Colonic mucosa (tissue), 4 donors: ENCODE results near the gene LRMDA. TPM values are rescaled to one million over a fixed set of nuclear protein-coding genes. Genes with fewer than 3 reads are reported as not detected.

ENCODE experiments used
- DNase-seq: peaks from one replicate; pipeline ENCODE4 v3.0.0-alpha.2; 2020
- H3K27ac ChIP-seq: fragments of 200-600 bp; one replicate; pipeline ENCODE4 v1.8.0; 2021
- H3K27me3 ChIP-seq: fragments of 200-600 bp; one replicate; pipeline ENCODE4 v1.8.0; 2021
- H3K36me3 ChIP-seq: fragments of 200-600 bp; one replicate; pipeline ENCODE4 v1.8.0; 2021
- H3K4me1 ChIP-seq: fragments of 200-600 bp; one replicate; pipeline ENCODE4 v1.8.0; 2021; ENCODE audit warnings: mild to moderate bottlenecking
- H3K4me3 ChIP-seq: fragments of 200-600 bp; one replicate; pipeline ENCODE4 v1.8.0; 2021
- H3K9ac ChIP-seq, 2 donors: one replicate each; pipeline ENCODE4 v1.7.0; 2013; ENCODE audit warnings: control low read depth in 2 of 2, low read depth in 2 of 2, low read length in 2 of 2
- H3K9me3 ChIP-seq: fragments of 200-600 bp; one replicate; pipeline ENCODE4 v1.8.0; 2021
- intact Hi-C: fragments of 100-400 bp; cut with DNase I; formaldehyde crosslinking; loops from one replicate; pipeline ENCODE4 v1.14.1; 2022
- total RNA-seq, 2 donors: library from RNA; stranded (reverse); fragmentation: NEBNext Ultra II Directional in 1 of 2; extraction: Animal tissue kit (Norgen Biotek cat#: 25700) in 1 of 2; gene quantifications; one replicate each; pipeline ENCODE4 v1.2.1, GENCODE V29; 2021
- TF ChIP-seq, protein P1 (sequence below): fragments of 200-600 bp; IDR thresholded peaks from one replicate; pipeline ENCODE4 v1.8.0; 2022; ENCODE audit warnings: antibody characterized with exemption, mild to moderate bottlenecking
- donor health status: healthy.
- donor health status: DM: no; HTN: no; CAD: no.
- donor health status: DM: no; HTN: no; CAD: no.

Gene LRMDA
- total RNA-seq, 2 donors from 2014 or later, result 2.5 to 5.2 TPM

DNA sequence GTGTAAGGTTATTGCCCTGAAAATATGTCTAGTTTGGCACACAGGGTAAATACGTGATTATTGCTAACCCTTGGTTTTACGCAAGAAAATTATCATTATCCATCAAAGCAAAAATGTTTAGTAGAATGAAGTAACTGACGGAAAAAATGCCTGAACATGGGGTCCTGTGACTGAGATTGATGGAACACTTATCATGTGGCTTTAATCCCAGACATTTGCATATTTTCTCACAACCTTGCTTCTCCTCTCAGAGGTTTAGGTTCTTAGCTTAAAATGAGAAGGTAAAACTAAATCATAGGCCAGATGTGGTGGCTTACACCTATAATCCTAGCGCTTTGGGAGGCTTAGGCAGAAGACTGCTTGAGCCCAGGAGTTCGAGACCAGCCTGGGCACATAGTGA lies 1010.7 kb downstream of the LRMDA start:
- no peak overlapping the region for H3K9ac ChIP-seq
- H3K27ac ChIP-seq, result no peak overlapping the region
- no peaks in the 10 kb centered on the region for H3K27me3 ChIP-seq
- no peaks in the 10 kb centered on the region for H3K36me3 ChIP-seq
- no peak overlapping the region for H3K4me3 ChIP-seq
- no peak for DNase-seq
- TF ChIP-seq, protein P1, sequence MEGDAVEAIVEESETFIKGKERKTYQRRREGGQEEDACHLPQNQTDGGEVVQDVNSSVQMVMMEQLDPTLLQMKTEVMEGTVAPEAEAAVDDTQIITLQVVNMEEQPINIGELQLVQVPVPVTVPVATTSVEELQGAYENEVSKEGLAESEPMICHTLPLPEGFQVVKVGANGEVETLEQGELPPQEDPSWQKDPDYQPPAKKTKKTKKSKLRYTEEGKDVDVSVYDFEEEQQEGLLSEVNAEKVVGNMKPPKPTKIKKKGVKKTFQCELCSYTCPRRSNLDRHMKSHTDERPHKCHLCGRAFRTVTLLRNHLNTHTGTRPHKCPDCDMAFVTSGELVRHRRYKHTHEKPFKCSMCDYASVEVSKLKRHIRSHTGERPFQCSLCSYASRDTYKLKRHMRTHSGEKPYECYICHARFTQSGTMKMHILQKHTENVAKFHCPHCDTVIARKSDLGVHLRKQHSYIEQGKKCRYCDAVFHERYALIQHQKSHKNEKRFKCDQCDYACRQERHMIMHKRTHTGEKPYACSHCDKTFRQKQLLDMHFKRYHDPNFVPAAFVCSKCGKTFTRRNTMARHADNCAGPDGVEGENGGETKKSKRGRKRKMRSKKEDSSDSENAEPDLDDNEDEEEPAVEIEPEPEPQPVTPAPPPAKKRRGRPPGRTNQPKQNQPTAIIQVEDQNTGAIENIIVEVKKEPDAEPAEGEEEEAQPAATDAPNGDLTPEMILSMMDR, result no peak
- intact Hi-C loops, result no loop called here
- H3K4me1 ChIP-seq, result no peaks in the 10 kb centered on the region
- no peaks in the 10 kb centered on the region for H3K9me3 ChIP-seq

DNA sequence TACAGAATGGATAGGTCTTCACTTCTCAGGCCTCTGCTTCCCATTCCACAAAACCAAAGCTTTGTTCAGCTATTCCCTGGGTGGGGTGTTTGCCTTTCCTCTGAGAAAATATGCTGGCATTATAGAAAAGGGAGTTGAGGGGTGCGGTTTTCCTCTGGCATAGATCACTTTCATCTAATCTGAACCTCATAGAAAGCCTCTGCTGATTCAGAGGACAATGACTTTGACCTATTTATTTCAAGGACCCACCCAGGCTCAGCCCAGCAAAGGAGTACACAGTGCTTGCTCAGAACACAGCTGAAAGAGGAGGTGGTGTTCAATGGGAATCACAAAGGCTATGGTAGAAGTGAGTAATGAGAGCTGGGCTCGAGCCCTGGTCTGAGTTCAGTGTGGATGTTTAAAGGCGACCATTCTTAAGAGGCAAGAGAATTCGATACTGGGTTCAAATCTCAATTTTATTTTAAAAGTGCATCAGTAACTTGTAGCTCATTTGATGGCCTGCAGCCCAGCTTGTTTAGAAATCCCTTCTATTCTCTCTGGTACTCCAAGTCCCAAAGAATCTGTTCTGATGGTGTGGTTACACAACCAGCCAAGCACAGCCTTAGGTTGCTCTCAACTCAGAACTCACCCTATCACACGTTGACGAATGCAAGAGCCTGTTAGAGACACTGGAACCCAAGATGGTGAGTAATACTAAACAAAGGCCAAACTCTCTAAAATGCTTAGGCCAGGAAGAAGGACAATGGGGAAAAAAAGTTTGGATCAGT lies 1012.8 kb downstream of the LRMDA start:
- Histone ChIP-seq H3K27ac (no peak overlapping the region), H3K27me3 (no peaks in the 10 kb centered on the region)
- TF ChIP-seq, protein P1, result no peak

DNA sequence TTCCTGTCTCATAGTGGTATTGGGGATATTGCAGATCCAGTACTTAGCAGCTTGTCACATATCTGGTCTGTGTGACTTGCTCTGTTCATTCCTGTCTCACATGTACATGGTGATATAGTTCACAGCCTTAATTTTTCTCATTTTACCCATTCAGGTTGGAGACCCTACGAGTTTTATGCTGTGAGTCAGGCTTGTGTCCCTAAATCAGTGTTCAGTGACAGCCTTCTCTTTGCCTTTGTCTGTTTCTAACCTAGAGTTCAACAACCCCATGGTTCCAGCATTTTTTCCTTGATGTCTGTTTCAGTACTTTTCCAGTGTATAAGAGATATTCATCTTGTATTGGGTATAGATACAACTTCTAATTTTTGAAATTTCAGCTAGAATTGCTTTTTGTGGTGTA lies 1016.2 kb downstream of the LRMDA start:
- Histone ChIP-seq H3K4me3 (no peak overlapping the region), H3K27ac (no peak overlapping the region), H3K9me3 (no peaks in the 10 kb centered on the region), H3K27me3 (no peaks in the 10 kb centered on the region), H3K36me3 (no peaks in the 10 kb centered on the region), H3K4me1 (no peaks in the 10 kb centered on the region), H3K9ac (no peak overlapping the region)
- DNase-seq, result no peak
- TF ChIP-seq, protein P1, result no peak
- intact Hi-C loops, result no loop called here

More for the DNA sequence above, 1012.8 kb downstream of the LRMDA start:
- Histone ChIP-seq H3K4me3 (no peak overlapping the region), H3K9me3 (no peaks in the 10 kb centered on the region), H3K4me1 (no peaks in the 10 kb centered on the region), H3K9ac (no peak overlapping the region), H3K36me3 (no peaks in the 10 kb centered on the region)
- intact Hi-C loops, result no loop called here
- DNase-seq, result no peak

DNA sequence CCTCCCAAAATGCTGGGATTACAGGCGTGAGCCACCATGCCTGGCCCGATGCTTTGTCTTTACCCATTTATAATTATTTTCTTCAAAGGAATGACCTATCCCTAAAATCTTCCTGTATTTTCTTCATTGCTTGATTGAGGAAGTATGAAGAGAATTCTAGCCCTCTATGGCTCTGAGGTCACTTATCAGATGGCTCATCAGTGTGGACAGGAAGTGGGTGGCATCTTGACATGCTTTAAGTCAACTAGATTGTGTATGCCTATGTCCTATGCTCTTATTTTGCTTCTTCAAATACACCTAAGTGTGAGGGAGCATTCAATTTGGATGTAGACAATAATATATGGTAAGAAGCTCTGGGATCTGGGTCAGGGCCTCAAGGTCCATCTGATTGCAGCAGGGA lies 1020.5 kb downstream of the LRMDA start:
- intact Hi-C loops, result no loop called here
- TF ChIP-seq, protein P1, result no peak
- Histone ChIP-seq H3K27ac (no peak overlapping the region), H3K9me3 (no peaks in the 10 kb centered on the region), H3K4me3 (no peak overlapping the region), H3K4me1 (no peaks in the 10 kb centered on the region), H3K27me3 (no peaks in the 10 kb centered on the region), H3K36me3 (no peaks in the 10 kb centered on the region), H3K9ac (no peak overlapping the region)
- no peak for DNase-seq

DNA sequence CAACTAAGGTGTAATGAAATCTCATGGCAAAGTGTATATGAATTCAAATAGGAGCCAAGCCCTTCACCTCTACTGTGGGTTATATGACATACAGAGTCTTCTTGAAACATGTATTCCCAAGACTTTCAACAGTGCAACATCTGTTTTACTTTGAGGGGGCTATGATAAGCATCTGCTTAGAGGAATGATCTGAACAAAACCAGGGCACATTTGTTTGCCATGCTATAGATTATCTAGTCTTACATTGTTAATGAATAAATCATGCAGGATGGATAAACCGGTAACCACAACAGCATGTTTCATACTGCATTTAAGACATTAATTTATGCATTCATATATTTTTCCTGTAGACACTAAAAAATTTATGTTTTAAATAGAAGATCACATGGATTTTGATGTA lies 1021.9 kb downstream of the LRMDA start:
- DNase-seq, result no peak
- Histone ChIP-seq H3K9ac (no peak overlapping the region), H3K27ac (no peak overlapping the region), H3K4me3 (no peak overlapping the region), H3K9me3 (no peaks in the 10 kb centered on the region), H3K27me3 (no peaks in the 10 kb centered on the region), H3K36me3 (no peaks in the 10 kb centered on the region), H3K4me1 (no peaks in the 10 kb centered on the region)
- TF ChIP-seq, protein P1, result no peak
- intact Hi-C loops, result no loop called here
